GM12878 (cell line): ENCODE measurements around the gene PPM1N. TPM values are rescaled to one million over a fixed set of nuclear protein-coding genes. Genes with fewer than 3 reads are reported as not detected.

Source experiments
- CBFB ChIP-seq: IDR thresholded peaks from 2 replicates; pipeline ENCODE4 v1.6.1; 2016; ENCODE audit warnings: antibody characterized with exemption, low read depth
- CREM ChIP-seq: IDR thresholded peaks from 2 replicates; pipeline ENCODE4 v1.6.1; 2014; ENCODE audit warnings: antibody characterized with exemption, low read depth
- GABPA ChIP-seq: IDR thresholded peaks from 2 replicates; pipeline ENCODE4 v1.6.1; 2014; ENCODE audit warnings: antibody characterized with exemption, low read depth, mild to moderate bottlenecking, inconsistent platforms
- IKZF1 ChIP-seq: fragments of 450-650 bp; conservative IDR thresholded peaks from 2 replicates; pipeline ENCODE4 v1.6.1; 2017; ENCODE audit warnings: antibody characterized with exemption, mild to moderate bottlenecking
- IKZF2 ChIP-seq, 2 experiments: fragments of 450-650 bp; IDR thresholded peaks; 2 replicates each; pipeline ENCODE4 v1.6.1; 2017; ENCODE audit warnings: mild to moderate bottlenecking in 2 of 2, moderate library complexity in 2 of 2
- IRF4 ChIP-seq: IDR thresholded peaks from 2 replicates; pipeline ENCODE4 v1.6.1; 2011; ENCODE audit warnings: low read depth, low read length
- KLF5 ChIP-seq: fragments of 450-650 bp; IDR thresholded peaks from 2 replicates; pipeline ENCODE4 v1.6.1; 2014; ENCODE audit warnings: mild to moderate bottlenecking; ENCODE audit not compliant: partially characterized antibody
- NBN ChIP-seq: fragments of 450-650 bp; IDR thresholded peaks from 2 replicates; pipeline ENCODE4 v1.6.1; 2016
- NR2F1 ChIP-seq: fragments of 450-650 bp; conservative IDR thresholded peaks from 2 replicates; pipeline ENCODE4 v1.6.1; 2017; ENCODE audit warnings: mild to moderate bottlenecking
- PML ChIP-seq: IDR thresholded peaks from 2 replicates; pipeline ENCODE4 v1.6.1; 2012; ENCODE audit warnings: low read length, inconsistent platforms
- RBBP5 ChIP-seq: fragments of 200-600 bp; sonication (generic); conservative IDR thresholded peaks from 2 replicates; pipeline ENCODE4 v1.6.1; 2016
- RUNX3 ChIP-seq: IDR thresholded peaks from 2 replicates; pipeline ENCODE4 v1.6.1; 2012; ENCODE audit warnings: low read length, inconsistent platforms
- SIN3A ChIP-seq: IDR thresholded peaks from 2 replicates; pipeline ENCODE4 v1.6.1; 2012; ENCODE audit warnings: low read depth, low read length, improper control_type of control experiment
- SMARCA5 ChIP-seq: fragments of 450-650 bp; IDR thresholded peaks from 2 replicates; pipeline ENCODE4 v1.6.1; 2017; ENCODE audit warnings: mild to moderate bottlenecking
- SREBF2 ChIP-seq: IDR thresholded peaks from 2 replicates; pipeline ENCODE4 v1.6.1; 2012; ENCODE audit warnings: mild to moderate bottlenecking, low read length
- TCF7 ChIP-seq: IDR thresholded peaks from 2 replicates; pipeline ENCODE4 v1.6.1; 2014; ENCODE audit warnings: antibody characterized with exemption, borderline replicate concordance
- ZBTB4 ChIP-seq: fragments of 450-650 bp; formaldehyde crosslinking; IDR thresholded peaks from 2 replicates; pipeline ENCODE4 v1.4.0; 2022; ENCODE audit warnings: mild to moderate bottlenecking, moderate library complexity
- ZNF274 ChIP-seq: IDR thresholded peaks from one replicate; pipeline ENCODE4 v1.8.0; 2011; ENCODE audit not compliant: insufficient read length, insufficient read depth
- ZNF384 ChIP-seq: IDR thresholded peaks from 2 replicates; pipeline ENCODE4 v1.6.1; 2012; ENCODE audit warnings: low read depth, mild to moderate bottlenecking, low read length, improper control_type of control experiment, borderline replicate concordance
- polyA plus RNA-seq, 11 experiments: library from polyadenylated mRNA; depleted of rRNA in 4 of 11; unstranded in 6 of 11; stranded (reverse) in 5 of 11; fragments of >200 nt; fragmentation: Nextera tagmentation in 4 of 11; fragmentation: Illumina TruSeq in 1 of 11; extraction: Ambion mirVana in 4 of 11; extraction: Trizol in 1 of 11; gene quantifications; 1 replicate in 1 of 11; 2 replicates in 10 of 11; pipeline versions ENCODE4 v1.2.1 to v1.2.3, GENCODE V29; 2011 to 2016; ENCODE audit warnings: inconsistent platforms in 2 of 11, missing spikeins in 2 of 11, low read depth in 1 of 11
- total RNA-seq, 4 experiments: library from RNA; depleted of rRNA in 3 of 4; stranded (reverse); fragments of >200 nt in 3 of 4; fragmentation: Illumina TruSeq in 1 of 4; extraction: Trizol in 1 of 4; gene quantifications; 2 replicates each; pipeline versions ENCODE4 v1.2.1 to v1.2.3, GENCODE V29; 2013 to 2021
- TF ChIP-seq, protein P1 (sequence below): fragments of 450-650 bp; IDR thresholded peaks from 2 replicates; pipeline ENCODE4 v1.6.1; 2017; ENCODE audit warnings: mild to moderate bottlenecking, low read depth, inconsistent platforms; ENCODE audit not compliant: poor library complexity, severe bottlenecking
- TF ChIP-seq, protein P2 (sequence below): IDR thresholded peaks from 2 replicates; pipeline ENCODE4 v1.6.1; 2012; ENCODE audit warnings: low read depth, low read length, improper control_type of control experiment
- TF ChIP-seq, protein P3 (sequence below): IDR thresholded peaks from 2 replicates; pipeline ENCODE4 v1.6.1; 2011; ENCODE audit warnings: low read depth, mild to moderate bottlenecking, low read length, moderate library complexity, borderline replicate concordance; ENCODE audit errors: extremely low read depth
- TF ChIP-seq, protein P4 (sequence below): IDR thresholded peaks from 2 replicates; pipeline ENCODE4 v1.6.1; 2011; ENCODE audit warnings: borderline replicate concordance, low read depth, mild to moderate bottlenecking, moderate library complexity, low read length; ENCODE audit not compliant: insufficient read depth, poor library complexity, severe bottlenecking

The PPM1N gene
- total and polyA plus RNA-seq, 10 of the 15 experiments (the other 5 are each of a cell fraction or from before 2014, with no cell fraction given), result 1.6 to 5.4 (median 3.7) TPM

DNA sequence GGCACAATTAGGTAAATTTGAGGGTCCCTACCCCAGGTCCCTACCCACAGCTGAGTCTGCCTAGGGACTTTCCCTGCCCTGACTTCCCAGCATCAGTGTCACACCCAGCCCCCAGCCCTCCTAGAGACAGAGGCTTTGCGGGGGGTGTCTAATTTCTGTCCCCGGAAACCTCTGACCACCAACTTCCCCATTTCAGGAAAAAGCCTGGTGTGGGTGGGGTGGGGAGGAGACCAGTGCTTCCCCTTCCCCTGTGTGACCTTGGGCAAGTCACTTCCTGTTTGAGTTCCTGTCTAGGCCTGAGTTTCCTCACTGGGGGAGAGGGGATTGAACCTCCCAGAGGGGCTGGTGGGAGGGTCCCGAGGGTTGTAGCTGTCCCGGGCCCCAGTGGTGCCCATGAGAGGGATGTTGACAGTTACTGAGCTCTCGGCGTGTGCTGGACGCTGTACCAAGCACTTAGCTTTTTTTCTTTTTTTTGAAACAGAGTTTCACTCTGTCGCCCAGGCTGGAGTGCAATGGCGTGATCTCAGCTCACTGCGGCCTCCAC is 16.9 kb downstream of the PPM1N start (continued):
- TF ChIP-seq, protein P1, sequence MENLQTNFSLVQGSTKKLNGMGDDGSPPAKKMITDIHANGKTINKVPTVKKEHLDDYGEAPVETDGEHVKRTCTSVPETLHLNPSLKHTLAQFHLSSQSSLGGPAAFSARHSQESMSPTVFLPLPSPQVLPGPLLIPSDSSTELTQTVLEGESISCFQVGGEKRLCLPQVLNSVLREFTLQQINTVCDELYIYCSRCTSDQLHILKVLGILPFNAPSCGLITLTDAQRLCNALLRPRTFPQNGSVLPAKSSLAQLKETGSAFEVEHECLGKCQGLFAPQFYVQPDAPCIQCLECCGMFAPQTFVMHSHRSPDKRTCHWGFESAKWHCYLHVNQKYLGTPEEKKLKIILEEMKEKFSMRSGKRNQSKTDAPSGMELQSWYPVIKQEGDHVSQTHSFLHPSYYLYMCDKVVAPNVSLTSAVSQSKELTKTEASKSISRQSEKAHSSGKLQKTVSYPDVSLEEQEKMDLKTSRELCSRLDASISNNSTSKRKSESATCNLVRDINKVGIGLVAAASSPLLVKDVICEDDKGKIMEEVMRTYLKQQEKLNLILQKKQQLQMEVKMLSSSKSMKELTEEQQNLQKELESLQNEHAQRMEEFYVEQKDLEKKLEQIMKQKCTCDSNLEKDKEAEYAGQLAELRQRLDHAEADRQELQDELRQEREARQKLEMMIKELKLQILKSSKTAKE, result no peak
- TF ChIP-seq ZNF384 (no peak), CBFB (0 out of 2 replicates have a peak, but pooled peaks have one; percentile 23), IKZF2 (IDR thresholded peaks at IDR 0.05) (peak; percentile 98), PML (no peak; the same call in 1 of the 2 replicates), SMARCA5 (0 out of 2 replicates have a peak, but pooled peaks have one; percentile 7), SREBF2 (no peak), RUNX3 (peak; percentile 92), IRF4 (no peak), NBN (0 out of 2 replicates have a peak, but pooled peaks have one; percentile 26), NR2F1 (peak; percentile 78), RBBP5 (no peak), SIN3A (0 out of 2 replicates have a peak, but pooled peaks have one; percentile 18), TCF7 (no peak), KLF5 (no peak), IKZF1 (peak; percentile 98), ZNF274 (no peak), CREM (no peak), ZBTB4 (no peak), GABPA (no peak)
- TF ChIP-seq, protein P2, sequence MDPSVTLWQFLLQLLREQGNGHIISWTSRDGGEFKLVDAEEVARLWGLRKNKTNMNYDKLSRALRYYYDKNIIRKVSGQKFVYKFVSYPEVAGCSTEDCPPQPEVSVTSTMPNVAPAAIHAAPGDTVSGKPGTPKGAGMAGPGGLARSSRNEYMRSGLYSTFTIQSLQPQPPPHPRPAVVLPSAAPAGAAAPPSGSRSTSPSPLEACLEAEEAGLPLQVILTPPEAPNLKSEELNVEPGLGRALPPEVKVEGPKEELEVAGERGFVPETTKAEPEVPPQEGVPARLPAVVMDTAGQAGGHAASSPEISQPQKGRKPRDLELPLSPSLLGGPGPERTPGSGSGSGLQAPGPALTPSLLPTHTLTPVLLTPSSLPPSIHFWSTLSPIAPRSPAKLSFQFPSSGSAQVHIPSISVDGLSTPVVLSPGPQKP, result no peak
- TF ChIP-seq, protein P3, sequence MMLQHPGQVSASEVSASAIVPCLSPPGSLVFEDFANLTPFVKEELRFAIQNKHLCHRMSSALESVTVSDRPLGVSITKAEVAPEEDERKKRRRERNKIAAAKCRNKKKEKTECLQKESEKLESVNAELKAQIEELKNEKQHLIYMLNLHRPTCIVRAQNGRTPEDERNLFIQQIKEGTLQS, result no peak
- TF ChIP-seq, protein P4, sequence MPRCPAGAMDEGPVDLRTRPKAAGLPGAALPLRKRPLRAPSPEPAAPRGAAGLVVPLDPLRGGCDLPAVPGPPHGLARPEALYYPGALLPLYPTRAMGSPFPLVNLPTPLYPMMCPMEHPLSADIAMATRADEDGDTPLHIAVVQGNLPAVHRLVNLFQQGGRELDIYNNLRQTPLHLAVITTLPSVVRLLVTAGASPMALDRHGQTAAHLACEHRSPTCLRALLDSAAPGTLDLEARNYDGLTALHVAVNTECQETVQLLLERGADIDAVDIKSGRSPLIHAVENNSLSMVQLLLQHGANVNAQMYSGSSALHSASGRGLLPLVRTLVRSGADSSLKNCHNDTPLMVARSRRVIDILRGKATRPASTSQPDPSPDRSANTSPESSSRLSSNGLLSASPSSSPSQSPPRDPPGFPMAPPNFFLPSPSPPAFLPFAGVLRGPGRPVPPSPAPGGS, result peak; percentile 24
